Measurements from ENCODE around the gene SLC39A11.
"Not testable (repeated sequence)": the region's sequence is repeated elsewhere in the genome, so short reads cannot be mapped to it uniquely, and the experiment has no call there.

Gene SLC39A11

DNA sequence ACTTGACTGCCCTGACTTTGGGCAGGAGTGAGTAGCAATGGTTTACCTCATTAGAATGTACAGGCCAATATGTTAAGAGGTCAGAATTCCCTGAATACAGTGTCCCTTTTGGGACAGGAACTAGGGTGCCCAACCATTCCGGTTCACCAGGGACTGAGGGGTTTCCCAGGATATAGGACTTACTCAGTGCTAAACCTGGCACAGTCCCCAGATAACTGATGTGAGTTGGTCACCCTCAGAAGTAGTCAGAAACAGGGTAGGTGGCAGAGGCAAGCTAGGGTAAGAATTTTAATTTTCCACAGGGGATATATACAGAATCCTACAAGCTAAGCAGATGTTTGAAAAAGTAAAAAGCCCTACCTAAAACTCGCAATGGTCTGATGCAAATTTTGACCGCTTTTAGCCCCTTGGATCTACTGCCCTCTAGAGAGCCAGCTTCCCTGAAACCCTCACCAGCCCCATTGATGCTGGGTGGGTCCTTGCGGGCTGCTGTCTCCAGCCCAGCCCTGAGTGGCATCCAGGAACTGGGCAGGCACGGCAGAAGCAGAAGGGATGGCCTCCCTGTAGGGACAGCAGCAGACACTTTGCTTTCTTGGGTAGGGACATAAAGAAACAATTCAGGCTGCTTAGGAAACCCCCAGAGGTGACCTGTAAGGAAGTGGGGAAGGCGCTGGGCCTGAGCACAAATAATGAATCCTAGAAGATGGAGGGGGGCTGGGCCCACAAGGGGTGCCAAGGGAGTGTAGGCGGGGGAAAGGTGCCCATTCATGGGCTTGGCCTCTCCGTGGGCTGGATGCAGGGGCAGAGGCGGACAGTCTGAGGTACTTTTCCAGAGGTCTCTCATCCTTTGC, 434.8 kb downstream of the SLC39A11 start:
- no peak for DNase-seq (ENCODE audit: low read depth in 3 of 3)

DNA sequence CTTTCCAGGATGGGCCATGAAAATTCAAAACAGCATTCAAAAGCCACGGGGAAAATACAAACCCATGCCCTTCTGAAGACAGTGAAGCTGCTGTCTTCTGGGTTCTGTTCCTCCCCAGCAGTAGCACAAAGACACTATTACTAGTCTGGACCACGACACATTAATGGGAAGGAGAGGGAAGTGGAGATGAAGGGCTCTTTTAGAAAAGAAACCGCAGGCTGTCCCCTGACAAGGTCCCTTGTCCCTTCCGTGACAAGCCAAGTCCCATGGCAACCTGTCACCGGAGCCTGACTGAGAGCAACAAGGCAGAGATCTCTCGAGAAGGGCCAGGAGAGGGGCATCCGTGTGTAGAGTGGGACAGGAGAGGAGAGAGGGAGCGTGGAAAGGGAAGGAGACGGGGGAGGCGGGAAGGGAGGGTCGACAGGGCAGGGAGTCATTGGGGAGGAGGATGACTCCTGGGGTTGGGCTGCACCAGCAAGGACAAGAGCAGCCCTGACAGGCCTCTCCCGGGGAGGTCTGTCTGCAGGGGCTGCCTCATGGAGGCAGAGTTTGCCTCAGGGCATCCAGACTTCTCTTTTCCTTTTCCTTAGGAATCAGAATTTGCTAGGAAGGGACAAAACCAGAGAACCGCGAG, 436.2 kb downstream of the SLC39A11 start:
- DNase-seq (ENCODE audit: low read depth in 3 of 3), result no peak

DNA sequence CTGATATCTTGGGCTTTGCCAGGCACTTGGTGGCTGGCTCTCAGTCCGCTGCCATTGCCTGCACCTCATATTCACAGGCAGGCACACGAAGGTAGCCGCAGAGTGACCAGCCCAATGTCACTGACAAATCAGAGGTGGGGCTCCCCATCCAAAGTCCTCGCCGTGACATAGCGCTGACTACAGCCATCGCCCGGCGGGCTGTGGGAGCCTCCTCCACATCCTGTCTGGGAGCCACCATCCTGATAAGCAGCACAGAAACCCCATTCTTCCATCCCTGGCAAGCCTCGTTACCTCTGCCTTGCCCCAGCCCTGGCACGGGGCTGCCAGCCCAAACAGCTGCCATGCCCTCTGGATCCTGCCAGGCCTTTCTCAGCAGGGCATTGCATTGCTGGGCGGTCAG, 437.8 kb downstream of the SLC39A11 start:
- DNase-seq (ENCODE audit: low read depth in 3 of 3), result no peak

DNA sequence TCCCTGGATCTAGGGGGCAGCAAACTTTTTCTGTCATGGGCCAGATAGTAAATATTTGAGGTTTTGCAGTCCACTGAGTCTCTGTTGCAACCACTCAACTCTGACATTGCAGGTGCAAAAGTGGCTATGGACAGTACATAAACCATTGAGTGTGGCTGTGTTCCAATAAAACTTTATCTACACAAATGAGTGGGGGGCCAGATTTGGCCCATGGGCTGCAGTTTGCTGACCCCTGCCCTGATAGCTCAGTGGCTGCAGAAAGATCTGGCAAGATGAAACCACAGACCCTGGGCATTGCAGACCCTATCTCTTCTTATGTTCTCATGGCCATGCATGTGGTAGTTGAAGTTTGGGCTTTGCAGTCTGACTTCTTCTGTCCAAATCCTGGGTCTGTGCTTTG, 440.5 kb downstream of the SLC39A11 start:
- no peak for DNase-seq (ENCODE audit: low read depth in 3 of 3)

DNA sequence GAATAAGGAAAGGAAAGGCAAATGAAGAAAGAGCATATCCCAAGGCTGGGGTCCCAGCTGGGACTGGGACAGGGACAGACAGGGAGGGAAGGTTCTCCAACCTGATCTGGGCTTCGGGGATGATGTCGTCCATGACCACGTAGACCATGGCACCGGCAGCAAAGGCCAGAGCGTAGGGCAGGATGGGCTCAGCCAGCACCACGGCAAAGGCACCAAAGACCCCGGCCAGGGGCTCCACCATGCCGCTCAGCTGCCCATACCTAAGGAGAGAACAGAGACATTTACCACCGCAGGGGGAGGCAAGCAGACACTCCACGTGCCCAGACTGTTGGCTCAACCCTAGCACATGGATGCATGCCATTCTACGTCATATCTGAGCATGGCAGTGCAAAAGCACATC, 443.8 kb downstream of the SLC39A11 start:
- no peak for DNase-seq (ENCODE audit: low read depth in 3 of 3)

DNA sequence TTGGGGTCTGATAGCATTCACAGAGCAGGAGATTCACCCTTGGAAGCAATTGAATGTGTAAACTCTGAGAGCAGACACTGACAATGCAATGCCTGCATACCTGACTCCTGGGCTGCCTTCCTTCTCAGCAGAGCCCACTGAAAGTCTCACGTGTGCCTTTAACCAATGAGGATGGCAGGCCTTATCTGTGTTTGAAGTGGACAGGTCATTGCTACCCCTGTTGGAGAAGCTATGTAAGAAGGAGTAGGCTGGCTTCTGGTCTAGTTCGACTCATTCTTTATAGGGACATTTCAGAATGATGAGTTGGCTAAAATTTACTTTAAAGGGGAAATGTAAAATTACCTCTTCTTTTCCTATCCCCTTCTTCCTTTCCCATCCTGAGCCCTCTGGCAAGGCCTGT, 446.3 kb downstream of the SLC39A11 start:
- DNase-seq (ENCODE audit: low read depth in 3 of 3), result no peak

DNA sequence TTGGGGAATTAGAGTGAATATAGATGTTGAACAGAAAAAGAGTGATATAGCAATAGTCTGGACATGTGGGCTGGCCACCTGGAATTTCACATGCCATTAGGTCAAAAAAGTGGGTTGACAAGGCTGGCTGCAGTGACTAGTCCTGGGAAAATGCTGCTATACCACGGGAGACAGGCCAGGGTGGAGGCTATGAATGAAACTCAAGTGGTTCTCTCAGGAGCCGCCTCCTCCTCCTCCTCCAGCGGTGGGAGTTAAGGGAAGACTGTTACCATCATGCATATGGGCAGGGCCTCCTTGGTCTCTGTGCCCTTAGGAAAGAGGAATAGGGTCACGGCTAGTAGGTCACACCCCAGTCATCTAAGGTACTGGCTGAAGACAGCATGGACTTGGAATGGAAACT, 448.0 kb downstream of the SLC39A11 start:
- DNase-seq (ENCODE audit: low read depth in 3 of 3), result no peak

DNA sequence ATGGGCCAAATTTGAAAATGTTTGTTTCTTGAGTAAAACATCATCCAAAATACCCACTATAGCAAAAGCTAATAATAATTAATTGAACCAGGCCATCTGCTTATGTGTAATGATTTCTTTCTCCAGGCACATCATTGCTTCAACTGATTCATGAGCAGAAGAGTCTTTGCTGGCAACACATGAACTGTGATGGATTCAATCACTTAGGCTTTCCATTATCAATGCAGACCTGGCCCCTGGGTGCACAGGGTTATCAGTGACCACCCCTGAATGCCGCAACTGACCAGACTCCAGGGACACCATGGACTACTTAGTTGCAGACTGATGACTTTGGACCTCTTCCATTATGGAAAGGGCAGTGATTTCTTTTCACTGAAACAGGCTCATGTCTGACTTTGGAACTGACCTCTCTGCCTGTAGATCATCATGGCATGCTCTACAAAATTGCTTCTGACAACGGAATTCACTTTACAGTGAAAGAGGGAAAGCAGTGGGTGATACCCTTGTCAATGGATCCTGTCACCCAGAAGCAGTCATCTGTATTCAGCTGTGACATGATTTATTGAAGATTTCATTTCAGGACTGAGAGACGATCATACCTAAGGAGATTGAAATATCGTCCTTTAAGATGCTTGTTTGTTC, 448.8 kb downstream of the SLC39A11 start:
- no peak for DNase-seq (ENCODE audit: low read depth in 3 of 3)

DNA sequence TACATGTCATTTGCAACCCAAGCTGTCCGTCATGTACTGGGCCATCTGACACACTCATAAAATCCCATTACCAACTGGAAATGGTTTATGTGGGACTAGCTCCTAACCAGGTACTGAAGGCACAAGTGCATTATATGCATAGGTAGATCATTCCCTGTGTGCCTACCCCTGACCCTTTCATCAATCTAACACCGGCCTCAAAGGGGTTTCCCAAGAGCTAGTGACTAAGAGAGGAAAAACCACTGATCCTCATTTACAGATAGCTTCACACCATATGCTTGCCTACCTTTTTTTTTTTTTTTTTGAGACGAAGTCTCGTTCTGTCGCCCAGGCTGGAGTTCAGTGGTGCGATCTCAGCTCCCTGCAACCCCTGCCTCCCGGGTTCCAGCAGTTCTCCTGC, 449.8 kb downstream of the SLC39A11 start:
- DNase-seq (ENCODE audit: low read depth in 3 of 3), result no peak

DNA sequence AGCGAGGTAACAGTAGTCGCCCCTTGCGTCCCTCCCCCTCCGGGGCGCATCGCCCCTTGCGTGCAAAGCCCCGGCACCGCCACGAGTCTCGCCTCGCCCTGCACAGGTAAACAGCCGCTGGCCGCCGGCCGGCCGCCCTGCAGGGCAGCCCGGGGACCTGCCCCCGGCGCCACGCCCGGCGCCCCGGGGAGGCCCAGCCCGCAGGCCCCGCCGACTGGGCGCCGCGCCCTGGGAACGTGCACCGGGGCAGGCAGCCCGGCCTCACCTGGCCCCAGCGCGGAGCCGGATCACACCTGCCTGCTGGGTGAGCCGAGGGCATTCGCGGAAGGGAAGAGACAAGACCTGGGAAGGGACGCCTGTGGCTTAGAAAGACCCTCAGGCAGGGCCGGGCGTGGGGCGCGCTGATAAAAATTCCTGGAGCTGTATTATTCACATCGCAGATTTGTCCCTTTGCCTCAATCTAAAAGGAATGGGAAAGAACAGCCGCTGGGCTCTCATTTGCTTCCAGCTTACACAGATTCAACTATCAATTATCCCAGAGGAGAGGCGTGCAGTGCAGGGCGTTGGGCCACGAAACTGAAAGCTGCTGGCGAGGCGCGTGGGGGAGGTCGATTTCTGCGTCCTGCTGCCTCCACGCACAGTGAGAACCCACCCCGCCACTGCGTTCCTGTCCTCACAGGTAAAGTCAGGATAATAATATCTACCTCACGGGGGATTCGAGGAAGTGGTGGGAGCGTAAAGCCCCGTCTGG, 451.9 kb downstream of the SLC39A11 start:
- DNase-seq (ENCODE audit: low read depth in 3 of 3), result no peak

DNA sequence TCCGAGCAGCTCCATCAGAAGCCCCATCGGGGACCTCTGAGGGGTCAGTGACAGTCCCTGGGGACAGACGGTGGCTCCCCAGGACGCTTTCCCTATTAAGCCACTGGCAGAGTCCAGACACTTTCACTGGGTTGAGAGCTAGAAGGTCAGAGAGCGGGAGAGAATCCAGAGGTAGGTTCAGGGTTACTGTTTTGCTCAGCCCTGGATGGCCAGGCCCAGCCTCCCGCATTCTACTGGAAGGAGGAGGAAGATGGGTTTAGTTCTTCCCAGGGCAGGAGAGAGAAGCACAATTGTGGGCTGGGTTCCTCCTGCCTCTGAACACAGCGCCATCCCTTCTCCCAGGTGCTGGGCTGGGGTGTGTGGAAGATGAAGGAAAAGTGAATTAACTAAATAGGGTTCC, 452.8 kb downstream of the SLC39A11 start:
- no peak for DNase-seq (ENCODE audit: low read depth in 3 of 3)

DNA sequence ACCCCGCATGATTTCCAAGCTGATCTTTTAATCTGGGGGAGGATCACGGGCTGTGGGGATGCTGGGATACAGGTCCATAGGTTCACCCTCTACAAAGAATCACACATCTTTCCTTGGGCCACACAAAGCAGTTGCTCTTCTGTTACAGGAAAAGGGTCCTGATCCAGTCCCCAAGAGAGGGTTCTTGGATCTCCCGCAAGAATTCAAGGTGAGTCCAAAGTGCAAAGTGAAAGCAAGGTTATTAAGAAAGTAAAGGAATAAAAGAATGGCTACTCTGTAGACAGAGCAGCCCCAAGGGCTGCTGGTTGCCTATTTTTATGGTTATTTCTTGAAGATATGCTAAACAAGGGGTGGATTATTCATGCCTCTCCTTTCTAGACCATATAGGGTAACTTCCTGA, 453.6 kb downstream of the SLC39A11 start:
- not testable (repeated sequence) for DNase-seq (ENCODE audit: low read depth in 3 of 3)

DNA sequence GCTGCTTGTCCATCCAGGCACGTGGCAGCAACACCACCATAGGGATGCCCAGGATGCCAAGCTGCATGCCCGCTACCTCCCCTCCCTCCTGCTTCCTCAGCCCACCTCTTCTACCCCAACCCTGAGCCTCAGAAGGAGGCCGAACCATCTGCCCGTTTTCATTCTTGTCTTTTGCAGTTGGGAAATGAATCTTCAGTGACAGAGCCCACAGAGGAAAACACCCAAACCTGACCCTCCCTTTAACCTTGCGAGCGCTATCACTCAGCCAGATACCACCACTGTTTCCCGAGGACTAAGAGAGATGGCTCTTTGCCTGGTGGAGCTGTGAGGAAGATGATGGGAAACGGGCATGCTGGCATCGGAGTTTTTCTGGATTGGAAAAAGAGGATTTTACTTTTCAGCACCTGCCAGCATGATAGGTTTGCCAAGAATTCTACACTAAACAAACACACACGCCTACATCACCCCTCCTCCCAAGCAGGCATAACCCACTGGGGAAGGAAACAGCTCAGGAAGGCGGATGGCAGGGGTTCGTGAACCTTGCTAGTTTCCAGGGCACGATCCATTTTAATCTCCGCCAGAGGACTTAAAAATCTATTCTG, 457.4 kb downstream of the SLC39A11 start:
- DNase-seq (ENCODE audit: low read depth in 3 of 3), result no peak

DNA sequence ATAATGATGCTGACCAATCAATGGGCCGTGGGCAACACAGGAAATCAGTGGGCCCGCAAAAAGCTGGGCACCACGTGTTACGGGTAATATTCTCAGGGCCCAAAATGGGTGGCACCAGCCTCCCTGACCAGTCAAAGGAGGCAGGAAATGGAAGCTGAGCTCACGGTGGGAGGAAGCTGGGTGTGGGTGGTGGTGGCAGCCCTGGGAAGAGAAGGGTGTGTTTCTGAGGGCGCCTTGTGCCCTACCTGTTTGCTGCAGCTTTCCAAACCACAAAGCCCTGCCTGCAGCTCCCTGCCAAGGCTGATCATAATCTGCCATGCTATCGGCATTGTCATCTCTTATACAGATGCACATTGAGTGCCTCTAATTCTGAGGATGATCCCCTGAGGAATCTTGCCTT, 457.9 kb downstream of the SLC39A11 start:
- DNase-seq (ENCODE audit: low read depth in 3 of 3), result no peak

DNA sequence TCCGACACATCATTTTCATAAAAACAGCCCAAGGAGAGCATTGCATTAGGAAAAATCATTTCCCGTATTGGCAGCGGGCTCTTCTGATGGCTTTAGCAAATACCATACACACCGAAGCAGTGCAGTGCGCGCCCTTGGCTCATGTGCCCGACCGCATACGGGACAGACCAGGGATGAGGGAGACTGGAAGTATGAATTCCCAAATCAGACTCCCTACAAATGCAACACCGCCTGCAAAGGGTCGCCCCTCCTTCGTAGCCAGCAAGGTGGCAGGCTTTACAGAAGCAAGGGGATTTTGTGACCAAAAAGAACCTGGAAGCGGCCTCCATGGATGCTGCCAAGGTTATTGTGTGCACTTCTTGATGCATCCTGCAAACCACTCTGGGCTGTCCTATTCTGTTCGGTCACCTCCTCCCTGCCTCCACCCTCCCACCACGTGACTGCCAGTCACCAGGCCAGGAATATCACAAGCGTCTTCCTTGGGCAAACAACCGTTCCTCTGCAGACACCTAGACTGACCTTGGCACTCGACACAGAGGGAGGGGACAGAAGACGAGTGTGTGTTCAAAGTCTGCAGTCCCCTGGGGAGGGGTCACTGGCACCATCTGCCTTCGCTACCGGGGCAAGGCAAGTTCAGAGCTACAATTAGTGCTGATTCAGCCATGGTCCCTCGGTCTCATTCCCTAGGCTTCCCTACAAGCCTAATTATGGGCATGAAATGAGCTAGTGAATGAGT, 460.4 kb downstream of the SLC39A11 start:
- no peak for DNase-seq (ENCODE audit: low read depth in 3 of 3)

DNA sequence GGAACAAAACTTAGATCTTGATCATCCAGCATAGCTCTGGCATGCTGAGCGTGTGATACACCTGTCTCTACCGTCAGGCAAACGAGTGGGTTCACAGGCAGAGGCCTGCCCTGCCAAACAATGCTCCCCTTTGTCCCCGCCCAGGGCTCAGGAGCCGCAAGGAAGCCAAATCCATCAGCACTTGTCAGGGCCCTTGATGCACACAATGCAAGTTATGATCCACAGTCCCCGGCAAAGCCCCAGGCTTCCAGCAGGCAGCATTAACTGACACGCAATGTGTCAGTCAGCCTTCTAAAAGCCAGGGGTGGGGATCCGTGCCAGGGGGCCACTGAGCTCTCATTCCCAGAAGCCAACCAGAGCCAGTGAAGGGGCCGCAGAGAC, 460.9 kb downstream of the SLC39A11 start:
- DNase-seq (ENCODE audit: low read depth in 3 of 3), result no peak

DNA sequence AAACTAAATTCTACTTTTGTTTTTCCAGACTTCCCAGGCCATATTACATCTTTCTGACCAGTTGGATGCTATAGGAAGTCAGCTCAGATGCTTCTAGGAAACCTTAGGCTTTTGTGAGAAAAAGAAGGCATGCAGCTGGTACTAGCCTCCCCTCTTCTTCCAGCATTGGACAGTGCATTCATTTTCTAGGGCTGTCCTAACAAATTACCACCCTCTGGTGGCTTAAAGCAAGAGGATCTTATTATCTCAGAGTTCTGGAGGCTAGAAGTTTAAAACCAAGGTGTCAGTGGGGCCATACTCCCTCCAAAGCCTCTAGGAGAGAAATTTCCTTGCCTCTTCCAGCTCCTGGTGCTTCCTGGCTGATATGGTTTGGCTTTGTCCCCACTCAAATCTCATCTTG, 467.8 kb downstream of the SLC39A11 start:
- no peak for DNase-seq (ENCODE audit: low read depth in 3 of 3)

DNA sequence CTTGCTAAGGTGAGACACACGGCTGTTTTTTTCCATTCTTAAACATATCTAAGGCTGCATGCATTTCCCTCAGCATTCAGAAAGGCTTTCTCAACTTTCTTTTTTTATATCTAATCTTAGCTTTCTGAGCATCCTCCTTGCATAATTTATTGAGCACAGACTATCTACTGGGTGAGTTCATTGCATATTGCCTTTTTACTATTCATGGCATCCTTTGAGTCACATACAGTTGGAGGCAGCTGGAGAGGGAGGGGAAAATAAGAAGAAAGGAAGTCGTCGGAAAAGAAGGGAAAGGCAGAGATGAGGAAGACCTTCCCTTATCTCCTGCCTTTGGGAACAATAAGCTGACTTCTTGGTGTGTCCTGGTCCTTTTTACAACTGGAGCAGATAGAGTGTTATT, 468.3 kb downstream of the SLC39A11 start:
- no peak for DNase-seq (ENCODE audit: low read depth in 3 of 3)

DNA sequence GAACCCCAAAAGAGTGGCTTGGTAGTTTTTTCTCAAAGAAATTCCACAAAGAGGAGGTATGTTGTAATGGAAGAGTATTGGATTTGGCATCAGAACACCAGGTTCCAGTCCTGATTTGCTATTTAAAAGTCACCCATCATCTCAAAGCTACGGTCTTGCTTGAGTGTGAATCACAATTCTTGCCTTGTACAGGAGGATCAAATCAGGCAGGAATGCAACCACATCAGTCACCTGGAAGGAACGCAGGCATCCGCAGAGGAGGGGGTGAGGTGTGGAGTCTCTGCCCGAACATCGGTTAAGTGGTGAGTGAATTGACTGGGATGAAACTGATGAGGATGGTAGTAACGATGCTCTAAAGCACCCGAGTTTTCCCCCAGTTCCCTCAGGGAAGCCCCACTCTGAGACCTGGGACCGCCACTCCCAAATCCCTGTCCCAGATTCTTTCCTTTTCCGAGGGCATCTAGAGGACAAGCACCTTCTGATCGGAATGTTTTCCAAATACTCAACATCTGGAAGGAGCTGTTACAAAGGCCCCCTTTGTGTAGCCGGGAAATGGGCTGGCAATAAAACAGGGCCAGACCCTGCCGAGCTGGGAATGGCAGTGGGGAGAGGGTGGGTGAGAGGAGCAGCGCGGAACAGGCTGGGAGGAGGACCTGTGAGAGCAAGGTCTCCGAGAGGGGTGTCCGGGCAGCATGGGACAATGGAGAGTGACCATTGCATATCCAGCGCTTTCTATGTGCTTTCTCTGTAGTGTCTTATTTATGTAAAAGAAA, 469.6 kb downstream of the SLC39A11 start:
- DNase-seq (ENCODE audit: low read depth in 3 of 3), result no peak

DNA sequence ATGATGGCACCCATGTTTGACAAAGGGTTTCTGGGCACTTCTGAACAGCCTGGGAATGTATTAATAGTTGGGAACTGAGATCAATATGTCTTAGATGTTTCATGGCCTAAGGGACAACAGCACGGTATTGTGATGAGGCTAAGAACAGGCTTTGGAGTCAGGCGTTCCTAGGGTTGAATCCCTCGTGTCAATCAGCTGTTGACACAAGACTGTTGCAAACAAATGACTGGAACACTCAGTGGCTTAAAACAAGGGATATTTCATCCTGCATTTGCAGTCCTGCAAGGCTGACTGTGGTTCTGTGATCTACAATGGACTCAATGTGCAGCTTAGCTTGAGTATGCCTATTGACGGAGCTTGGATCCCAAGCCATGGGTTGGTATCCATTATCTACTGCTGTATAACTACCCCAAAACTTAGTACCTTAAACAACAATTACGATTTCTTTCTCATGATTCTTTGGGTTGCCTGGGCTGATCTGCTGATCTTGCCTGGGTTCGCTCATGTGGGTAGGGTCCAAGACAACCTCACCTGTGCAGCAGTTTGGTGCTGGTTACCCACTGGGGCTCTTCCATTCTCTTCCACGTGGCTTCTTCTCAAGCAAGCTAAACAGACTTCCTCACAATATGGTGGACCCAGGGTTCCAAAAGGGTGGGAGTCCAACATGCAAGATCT, 472.4 kb downstream of the SLC39A11 start:
- DNase-seq (ENCODE audit: low read depth in 3 of 3), result no peak
